Astrocyte (in vitro differentiated cells and primary cell): ENCODE measurements around the gene CTXN2. TPM values are rescaled to one million over a fixed set of nuclear protein-coding genes. Genes with fewer than 3 reads are reported as not detected.

Experiments
- DNase-seq: peaks from one replicate; pipeline ENCODE4 v3.0.0-alpha.2; 2010; ENCODE audit warnings: low read depth
- FAIRE-seq: peaks from 2 replicates; lab custom pipeline; 2011; peaks lifted over from hg19 to GRCh38; lab: Jason Lieb, UNC
- H2AFZ ChIP-seq: 2 replicates; pipeline ENCODE4 v1.6.0; 2012; ENCODE audit warnings: low read depth, low read length, inconsistent platforms
- H3K27ac ChIP-seq: 2 replicates; pipeline ENCODE4 v1.5.1; 2011; ENCODE audit warnings: low read depth, low read length, inconsistent platforms
- H3K27me3 ChIP-seq: 2 replicates; pipeline ENCODE4 v1.6.0; 2011; ENCODE audit warnings: low read length, inconsistent platforms; ENCODE audit not compliant: insufficient read depth
- H3K36me3 ChIP-seq: 2 replicates; pipeline ENCODE4 v1.5.1; 2011; ENCODE audit warnings: low read length, inconsistent platforms; ENCODE audit not compliant: insufficient read depth
- H3K4me1 ChIP-seq: 2 replicates; pipeline ENCODE4 v1.5.1; 2011; ENCODE audit warnings: low read length, inconsistent platforms; ENCODE audit not compliant: insufficient read depth
- H3K4me2 ChIP-seq: 2 replicates; pipeline ENCODE4 v1.6.0; 2012; ENCODE audit warnings: low read length, inconsistent platforms
- H3K4me3 ChIP-seq: 2 replicates; pipeline ENCODE4 v1.5.1; 2011; ENCODE audit warnings: low read depth, mild to moderate bottlenecking, low read length, inconsistent platforms; ENCODE audit not compliant: insufficient read depth
- H3K79me2 ChIP-seq: 2 replicates; pipeline ENCODE4 v1.6.0; 2012; ENCODE audit warnings: mild to moderate bottlenecking, low read length, inconsistent platforms; ENCODE audit not compliant: insufficient read depth
- H3K9ac ChIP-seq: 2 replicates; pipeline ENCODE4 v1.6.0; 2012; ENCODE audit warnings: mild to moderate bottlenecking, low read length, inconsistent platforms
- H3K9me3 ChIP-seq: 2 replicates; pipeline ENCODE4 v1.5.1; 2012; ENCODE audit warnings: low read depth, mild to moderate bottlenecking, low read length, inconsistent platforms; ENCODE audit not compliant: insufficient read depth
- H4K20me1 ChIP-seq: 2 replicates; pipeline ENCODE4 v1.6.0; 2012; ENCODE audit warnings: low read length, inconsistent platforms; ENCODE audit not compliant: insufficient read depth
- H3K27ac Mint-ChIP-seq: one replicate; pipeline ENCODE4 v1.8.0; 2021; ENCODE audit warnings: mild to moderate bottlenecking, mixed read lengths; ENCODE audit not compliant: unreplicated experiment
- H3K27me3 Mint-ChIP-seq: one replicate; pipeline ENCODE4 v1.8.0; 2021; ENCODE audit warnings: low read depth, mixed read lengths; ENCODE audit not compliant: unreplicated experiment
- H3K36me3 Mint-ChIP-seq: one replicate; pipeline ENCODE4 v1.8.0; 2021; ENCODE audit warnings: low read depth, mixed read lengths; ENCODE audit not compliant: unreplicated experiment
- H3K4me1 Mint-ChIP-seq: one replicate; pipeline ENCODE4 v1.8.0; 2021; ENCODE audit warnings: low read depth, mixed read lengths; ENCODE audit not compliant: unreplicated experiment
- H3K4me3 Mint-ChIP-seq: one replicate; pipeline ENCODE4 v1.8.0; 2021; ENCODE audit warnings: mild to moderate bottlenecking, moderate library complexity, mixed read lengths; ENCODE audit not compliant: unreplicated experiment
- H3K9me3 Mint-ChIP-seq: one replicate; pipeline ENCODE4 v1.8.0; 2021; ENCODE audit warnings: mild to moderate bottlenecking, mixed read lengths; ENCODE audit not compliant: unreplicated experiment
- CTCF ChIP-seq: IDR thresholded peaks from 2 replicates; pipeline ENCODE4 v1.5.1; 2011; ENCODE audit warnings: low read depth, mild to moderate bottlenecking, inconsistent platforms, low read length, moderate library complexity; ENCODE audit not compliant: insufficient read depth
- EZH2 ChIP-seq: IDR thresholded peaks from 2 replicates; pipeline ENCODE4 v1.6.1; 2012; ENCODE audit warnings: mild to moderate bottlenecking, low read length, inconsistent platforms; ENCODE audit not compliant: insufficient read depth
- total RNA-seq: library from RNA; stranded (reverse); gene quantifications from 2 replicates; pipeline ENCODE4 v1.2.1, GENCODE V29; 2021

CTXN2 gene
- total RNA-seq, 1 donor from 2014 or later: not detected

GRCh38 chr15:48182749-48183148 is 8.7 kb upstream of the CTXN2 start:
- H3K9ac ChIP-seq: no peak overlapping the region
- H3K4me3 ChIP-seq: no peak overlapping the region
- no peaks in the 10 kb centered on the region for H3K79me2 ChIP-seq
- H3K27me3 Mint-ChIP-seq: no peaks in the 10 kb centered on the region
- no peak overlapping the region for H2AFZ ChIP-seq
- DNase-seq (no peak), FAIRE-seq (no peak)
- H4K20me1 ChIP-seq: no peaks in the 10 kb centered on the region
- TF ChIP-seq EZH2 (no peak), CTCF (no peak)
- no peak overlapping the region for H3K27ac ChIP-seq
- H3K27me3 ChIP-seq: no peaks in the 10 kb centered on the region
- no peaks in the 10 kb centered on the region for H3K36me3 Mint-ChIP-seq
- H3K27ac Mint-ChIP-seq: no peak overlapping the region
- no peaks in the 10 kb centered on the region for H3K4me1 Mint-ChIP-seq
- no peaks in the 10 kb centered on the region for H3K36me3 ChIP-seq
- H3K4me3 Mint-ChIP-seq: no peak overlapping the region
- H3K9me3 Mint-ChIP-seq: no peaks in the 10 kb centered on the region
- no peaks in the 10 kb centered on the region for H3K9me3 ChIP-seq
- no peaks in the 10 kb centered on the region for H3K4me1 ChIP-seq
- no peak overlapping the region for H3K4me2 ChIP-seq

GRCh38 chr15:48185529-48185928 is 5.9 kb upstream of the CTXN2 start:
- no peak for DNase-seq
- no peaks in the 10 kb centered on the region for H3K27me3 Mint-ChIP-seq
- TF ChIP-seq CTCF (no peak), EZH2 (no peak)
- Histone ChIP-seq H3K9me3 (no peaks in the 10 kb centered on the region), H3K79me2 (no peaks in the 10 kb centered on the region), H3K27me3 (no peaks in the 10 kb centered on the region), H3K4me3 (no peak overlapping the region), H2AFZ (no peak overlapping the region), H3K4me1 (no peaks in the 10 kb centered on the region), H3K9ac (no peak overlapping the region), H3K36me3 (no peaks in the 10 kb centered on the region), H3K27ac (no peak overlapping the region), H4K20me1 (no peaks in the 10 kb centered on the region), H3K4me2 (no peak overlapping the region)
- no peak overlapping the region for H3K27ac Mint-ChIP-seq
- no peaks in the 10 kb centered on the region for H3K4me1 Mint-ChIP-seq
- FAIRE-seq: no peak
- H3K9me3 Mint-ChIP-seq: no peaks in the 10 kb centered on the region
- no peaks in the 10 kb centered on the region for H3K36me3 Mint-ChIP-seq
- H3K4me3 Mint-ChIP-seq: no peak overlapping the region

GRCh38 chr15:48186271-48186670 is 5.2 kb upstream of the CTXN2 start:
- no peaks in the 10 kb centered on the region for H4K20me1 ChIP-seq
- Mint-ChIP-seq H3K27ac (no peak overlapping the region), H3K4me1 (peaks cover under 1% of the 10 kb centered on the region), H3K27me3 (peaks cover 5% of the 10 kb centered on the region), H3K36me3 (no peaks in the 10 kb centered on the region), H3K9me3 (no peaks in the 10 kb centered on the region), H3K4me3 (no peak overlapping the region)
- no peak overlapping the region for H3K9ac ChIP-seq
- no peaks in the 10 kb centered on the region for H3K9me3 ChIP-seq
- H3K36me3 ChIP-seq: no peaks in the 10 kb centered on the region
- FAIRE-seq (no peak), DNase-seq (no peak)
- no peak overlapping the region for H2AFZ ChIP-seq
- H3K4me2 ChIP-seq: no peak overlapping the region
- TF ChIP-seq EZH2: no peak
- peaks cover 2% of the 10 kb centered on the region for H3K4me1 ChIP-seq
- no peak overlapping the region for H3K27ac ChIP-seq
- H3K27me3 ChIP-seq: no peaks in the 10 kb centered on the region
- no peaks in the 10 kb centered on the region for H3K79me2 ChIP-seq
- H3K4me3 ChIP-seq: no peak overlapping the region
